GM10248 (cell line): ENCODE data around the gene PSME3IP1.

Experiments
- CTCF ChIA-PET: fragments of 300-600 bp; sonication (Branson Sonifier 250); formaldehyde crosslinking; extraction: SDS; loops from one replicate; lab custom pipeline; 2021; ENCODE audit warnings: antibody characterized with exemption; lab: Yijun Ruan, JAX
- POLR2A ChIA-PET: fragments of 350-650 bp; sonication (Branson Sonifier 250); formaldehyde crosslinking; extraction: SDS; loops from one replicate; lab custom pipeline; 2020; ENCODE audit warnings: antibody characterized with exemption; lab: Yijun Ruan, JAX
- DNase-seq: peaks from one replicate; pipeline ENCODE4 v3.0.0; 2012; ENCODE audit errors: extremely low spot score
- TF ChIP-seq, protein P1 (sequence below): IDR thresholded peaks from 2 replicates; pipeline ENCODE4 v1.5.1; 2012; ENCODE audit warnings: mild to moderate bottlenecking, low read depth; ENCODE audit errors: extremely low read depth, missing control alignments, control extremely low read depth

Gene PSME3IP1

DNA sequence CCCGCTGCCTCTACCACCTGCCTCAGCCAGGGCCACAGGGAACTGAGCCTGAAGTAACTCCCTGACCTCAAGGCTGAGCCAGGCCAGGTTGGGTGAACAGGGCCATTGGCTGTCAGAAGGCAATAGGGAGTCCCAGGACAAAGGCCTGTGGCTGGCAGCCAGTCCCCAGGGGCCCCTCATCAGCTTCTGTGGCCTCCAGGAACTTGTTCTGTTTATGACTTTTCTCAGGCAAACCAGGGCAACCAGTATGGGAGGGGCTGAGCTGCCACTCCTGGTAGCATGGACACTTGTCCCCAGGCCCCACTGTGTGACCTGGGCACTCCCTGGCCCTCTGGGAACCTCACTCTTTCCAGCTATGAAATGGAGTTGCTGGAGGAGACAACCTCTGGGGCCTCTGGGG lies 53.4 kb downstream of the PSME3IP1 start:
- no peak for DNase-seq
- POLR2A ChIA-PET = no interaction called here
- TF ChIP-seq, protein P1, sequence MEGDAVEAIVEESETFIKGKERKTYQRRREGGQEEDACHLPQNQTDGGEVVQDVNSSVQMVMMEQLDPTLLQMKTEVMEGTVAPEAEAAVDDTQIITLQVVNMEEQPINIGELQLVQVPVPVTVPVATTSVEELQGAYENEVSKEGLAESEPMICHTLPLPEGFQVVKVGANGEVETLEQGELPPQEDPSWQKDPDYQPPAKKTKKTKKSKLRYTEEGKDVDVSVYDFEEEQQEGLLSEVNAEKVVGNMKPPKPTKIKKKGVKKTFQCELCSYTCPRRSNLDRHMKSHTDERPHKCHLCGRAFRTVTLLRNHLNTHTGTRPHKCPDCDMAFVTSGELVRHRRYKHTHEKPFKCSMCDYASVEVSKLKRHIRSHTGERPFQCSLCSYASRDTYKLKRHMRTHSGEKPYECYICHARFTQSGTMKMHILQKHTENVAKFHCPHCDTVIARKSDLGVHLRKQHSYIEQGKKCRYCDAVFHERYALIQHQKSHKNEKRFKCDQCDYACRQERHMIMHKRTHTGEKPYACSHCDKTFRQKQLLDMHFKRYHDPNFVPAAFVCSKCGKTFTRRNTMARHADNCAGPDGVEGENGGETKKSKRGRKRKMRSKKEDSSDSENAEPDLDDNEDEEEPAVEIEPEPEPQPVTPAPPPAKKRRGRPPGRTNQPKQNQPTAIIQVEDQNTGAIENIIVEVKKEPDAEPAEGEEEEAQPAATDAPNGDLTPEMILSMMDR = no peak
- CTCF ChIA-PET = no interaction called here

DNA sequence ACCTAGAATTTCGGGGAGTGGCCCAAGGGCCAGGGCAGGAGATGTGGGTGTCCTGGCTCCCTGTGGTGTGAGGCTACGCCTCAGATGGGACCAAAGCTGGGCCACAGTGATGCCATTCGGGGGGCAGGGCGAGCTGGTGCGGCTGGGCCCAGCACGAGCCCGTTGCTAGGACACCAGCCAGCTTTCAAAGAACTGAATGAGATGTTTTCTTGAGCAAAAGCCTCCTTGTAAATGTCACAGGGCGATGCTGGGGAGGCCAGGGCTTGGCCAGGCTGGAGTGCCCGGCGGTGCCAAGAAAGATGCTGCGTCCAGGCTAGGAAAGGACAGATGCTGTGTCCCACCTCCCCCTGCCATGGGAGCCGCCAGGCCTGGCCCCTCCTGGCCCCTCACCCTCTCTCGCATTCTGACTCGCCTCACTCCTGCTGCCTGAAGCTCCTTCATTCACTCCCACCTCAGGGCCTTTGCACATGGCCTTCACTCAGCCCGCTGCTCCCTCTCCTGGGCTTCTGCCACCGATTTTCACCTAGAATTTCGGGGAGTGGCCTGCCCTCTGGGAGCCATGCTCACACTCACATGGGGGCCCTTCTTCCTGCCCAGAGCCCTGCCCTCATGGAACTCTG lies 54.4 kb downstream of the PSME3IP1 start:
- TF ChIP-seq, protein P1 = no peak
- POLR2A ChIA-PET = no interaction called here
- CTCF ChIA-PET = no interaction called here
- DNase-seq = no peak

DNA sequence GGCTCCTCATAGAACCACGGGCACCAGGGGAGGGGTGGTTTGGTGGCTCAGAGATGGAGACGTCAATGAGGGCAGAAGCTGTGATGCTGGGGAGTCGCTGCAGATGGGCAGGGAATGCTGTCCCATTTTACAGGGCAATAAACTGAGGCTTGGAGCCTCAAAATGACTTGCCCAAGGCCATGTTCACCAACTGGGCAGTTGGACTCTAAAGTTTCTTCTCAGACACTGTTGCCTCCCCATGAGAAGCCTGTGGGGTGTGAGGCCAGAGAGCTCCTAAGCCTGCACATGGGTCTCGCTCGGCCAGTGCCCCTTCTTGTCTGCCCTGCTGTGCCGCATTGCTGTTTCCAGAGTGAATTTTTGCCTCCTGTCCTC lies 54.9 kb downstream of the PSME3IP1 start:
- ChIA-PET CTCF (no interaction called here), POLR2A (no interaction called here)

DNA sequence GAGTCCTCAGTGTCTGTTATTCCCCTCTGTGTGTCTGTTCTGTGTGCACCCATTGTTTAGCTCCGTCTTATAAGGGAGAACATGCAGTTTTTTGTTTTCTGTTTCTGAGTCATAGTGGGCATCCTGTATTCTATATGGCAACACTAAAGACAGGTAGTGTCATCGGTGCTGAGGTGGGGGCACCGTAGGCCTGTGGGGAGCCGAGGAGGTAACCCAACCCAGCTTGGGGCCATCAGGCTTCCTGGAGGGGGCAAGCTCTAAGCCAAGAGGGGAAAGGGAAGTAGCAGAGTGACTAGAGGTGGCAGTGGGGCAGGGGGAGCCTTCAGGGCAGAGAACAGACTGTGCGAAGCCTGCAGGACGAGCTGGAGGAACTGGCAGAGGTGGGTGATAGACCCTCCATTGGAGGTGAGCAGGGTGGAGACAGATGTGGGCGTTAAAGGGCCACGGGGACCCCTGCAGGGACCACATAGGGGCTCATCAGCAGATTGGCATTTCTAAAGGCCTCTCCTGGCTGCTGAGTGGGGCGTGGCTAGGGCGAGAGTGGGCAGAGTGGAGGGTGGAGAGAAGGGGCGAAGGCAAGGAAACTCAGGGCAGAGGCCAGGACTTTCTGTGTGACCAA lies 57.0 kb downstream of the PSME3IP1 start:
- no peak for DNase-seq
- CTCF ChIA-PET = interaction anchor here (3.0 to 3.9 kb wide), 2 partner anchors 22 to 36 kb away, joined by 10 to 32 read pairs; partner anchors contain the start of gene CPNE2
- POLR2A ChIA-PET = no interaction called here
- TF ChIP-seq, protein P1 = no peak

More for the DNA sequence above, 54.9 kb downstream of the PSME3IP1 start:
- DNase-seq = no peak
- TF ChIP-seq, protein P1 = no peak

DNA sequence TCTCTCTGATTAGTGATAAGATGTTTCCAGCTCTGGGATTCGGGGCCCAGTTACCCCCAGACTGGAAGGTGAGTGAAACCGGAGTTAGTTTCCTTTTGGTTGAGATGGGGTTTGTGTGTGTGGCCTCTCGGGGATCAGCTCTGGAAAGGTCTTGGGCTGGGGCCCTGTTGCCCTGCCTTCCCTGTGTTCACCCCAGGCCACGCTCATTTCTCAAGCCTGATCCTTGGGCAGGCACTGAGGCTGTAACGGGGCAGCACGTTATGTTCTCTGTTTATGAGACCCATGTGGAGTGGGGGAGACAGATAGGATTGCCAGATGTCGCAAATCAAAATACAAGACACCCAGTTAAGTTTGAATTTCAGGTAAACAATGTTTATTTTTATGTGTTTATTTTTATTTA lies 58.0 kb downstream of the PSME3IP1 start:
- POLR2A ChIA-PET = interaction anchor here (1.1 kb wide), 1 partner anchor 21 kb away, joined by 3 read pairs; no protein-coding TSS in a partner anchor
- TF ChIP-seq, protein P1 = no peak
- DNase-seq = no peak
- CTCF ChIA-PET = interaction anchor here (0.7 to 3.9 kb wide), 10 partner anchors 8 to 290 kb away, joined by 3 to 32 read pairs (median 4); partner anchors contain the start of gene CPNE2

DNA sequence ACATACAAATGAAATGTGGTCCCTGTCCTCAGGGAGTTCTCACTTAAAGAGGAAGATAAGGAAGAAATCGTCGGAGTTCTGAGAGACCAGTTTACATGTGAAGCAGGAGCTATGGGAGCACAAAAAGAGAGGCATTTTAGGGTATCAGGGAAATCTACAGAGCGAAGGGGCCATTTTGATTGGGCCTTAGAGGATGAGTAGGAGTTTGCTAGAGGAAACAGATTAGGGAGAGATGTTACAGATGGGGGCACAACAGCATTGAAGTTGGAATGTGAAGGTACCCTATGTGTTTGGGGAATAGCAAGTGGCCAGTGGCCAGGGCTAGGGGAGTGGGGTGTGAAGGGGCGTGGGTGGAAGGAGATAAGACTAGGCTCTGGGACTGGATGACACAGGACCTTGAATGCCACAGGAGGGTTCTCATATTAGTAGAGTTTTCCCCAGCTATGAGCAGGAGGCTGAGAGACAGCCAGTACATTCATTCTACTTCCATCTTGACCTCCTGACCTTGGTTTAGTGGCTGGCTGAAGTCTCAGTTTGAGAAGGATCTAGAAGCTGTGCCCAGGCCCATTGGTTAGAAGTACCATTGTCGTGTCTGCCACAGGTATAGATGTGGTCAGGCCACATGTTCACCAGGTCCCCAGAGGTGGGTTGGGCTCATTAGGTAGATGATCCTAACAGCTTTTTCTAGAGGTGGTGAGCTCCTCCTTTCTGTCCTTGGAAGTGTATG lies 58.6 kb downstream of the PSME3IP1 start:
- ChIA-PET CTCF (interaction anchor here (0.7 to 3.9 kb wide), 13 partner anchors 9 to 291 kb away, joined by 3 to 32 read pairs (median 4); partner anchors contain the start of gene CPNE2), POLR2A (interaction anchor here (0.5 to 1.1 kb wide), 2 partner anchors 20 to 41 kb away, joined by 3 read pairs; no protein-coding TSS in a partner anchor)
- TF ChIP-seq, protein P1 = no peak
- DNase-seq = no peak
